Lower lobe of right lung (tissue), 2 donors: Measurements from ENCODE around the gene UIMC1. TPM values are rescaled to one million over a fixed set of nuclear protein-coding genes. Genes with fewer than 3 reads are reported as not detected.

ENCODE experiments used
- ATAC-seq, 2 donors: fragments of 200-7000 bp; cut with Tn5 transposase; one replicate each; pipeline ENCODE4 v1.9.1; 2020 to 2022; ENCODE audit warnings: mild to moderate bottlenecking in 2 of 2, moderate library complexity in 2 of 2
- DNase-seq: peaks from one replicate; pipeline ENCODE4 v3.0.0-alpha.2; 2020
- H3K27ac ChIP-seq: fragments of 200-600 bp; one replicate; pipeline ENCODE4 v1.8.0; 2022
- H3K27me3 ChIP-seq: fragments of 200-600 bp; one replicate; pipeline ENCODE4 v1.8.0; 2022; ENCODE audit warnings: low read depth
- H3K36me3 ChIP-seq: fragments of 200-600 bp; one replicate; pipeline ENCODE4 v1.8.0; 2022; ENCODE audit warnings: mild to moderate bottlenecking
- H3K4me1 ChIP-seq: fragments of 200-600 bp; one replicate; pipeline ENCODE4 v1.8.0; 2022
- H3K4me3 ChIP-seq: fragments of 200-600 bp; one replicate; pipeline ENCODE4 v1.8.0; 2022; ENCODE audit warnings: mild to moderate bottlenecking
- H3K9me3 ChIP-seq: fragments of 200-600 bp; one replicate; pipeline ENCODE4 v1.8.0; 2022
- CTCF ChIP-seq: fragments of 200-600 bp; IDR thresholded peaks from one replicate; pipeline ENCODE4 v1.8.0; 2022; ENCODE audit warnings: antibody characterized with exemption, mild to moderate bottlenecking
- intact Hi-C: fragments of 100-400 bp; cut with DNase I; formaldehyde crosslinking; loops from one replicate; pipeline ENCODE4 v1.11.0; 2022
- total RNA-seq: library from RNA; stranded (reverse); fragmentation: NEBNext Ultra II Directional; extraction: Animal tissue kit (Norgen Biotek cat#: 25700); gene quantifications from one replicate; pipeline ENCODE4 v1.2.1, GENCODE V29; 2021
- donor health status: DM: no; HTN: yes; CAD: no; lungs with severe emphysema.

Gene UIMC1
- total RNA-seq, 1 donor from 2014 or later: 39.1 TPM

DNA sequence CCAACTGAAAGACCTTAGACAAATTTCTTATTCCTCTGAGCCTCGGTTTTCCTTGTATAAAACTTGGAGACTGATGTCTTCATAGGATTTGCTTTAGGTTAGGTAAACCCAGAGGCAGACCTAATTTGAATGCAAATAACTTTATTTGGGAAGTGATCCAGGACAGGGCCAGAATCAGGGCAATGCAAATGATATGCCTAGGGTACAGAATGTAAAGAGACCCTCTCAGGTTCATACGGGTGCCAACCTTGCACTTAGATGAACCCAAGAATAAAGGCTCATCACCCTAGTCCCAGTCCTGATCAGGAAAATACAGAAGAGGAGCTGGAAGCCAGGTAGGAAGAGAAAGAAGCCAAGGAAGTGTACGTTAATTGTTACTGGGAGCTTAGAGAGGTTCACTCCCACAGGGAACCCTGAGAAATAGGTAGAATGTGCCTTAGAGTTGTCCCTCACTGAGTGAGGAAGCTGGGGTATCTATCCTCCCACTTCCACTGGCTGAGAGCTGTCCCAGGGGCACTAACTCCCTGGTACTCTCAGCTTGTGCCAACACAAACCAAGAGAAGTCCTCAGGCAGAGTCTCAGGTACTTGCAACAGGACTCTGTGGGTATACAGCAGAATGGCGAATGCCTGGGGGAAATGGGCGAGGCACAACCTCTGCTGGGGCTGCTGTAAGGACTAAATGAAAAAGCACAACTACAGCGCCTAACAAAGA lies 104.3 kb downstream of the UIMC1 start:
- peaks cover 38% of the 10 kb centered on the region for H3K4me1 ChIP-seq
- H3K27me3 ChIP-seq: no peaks in the 10 kb centered on the region
- ATAC-seq (no peak), DNase-seq (no peak)
- TF ChIP-seq CTCF: no peak
- H3K36me3 ChIP-seq: peaks cover 52% of the 10 kb centered on the region
- H3K27ac ChIP-seq: no peak overlapping the region
- intact Hi-C loops: no loop called here
- no peak overlapping the region for H3K4me3 ChIP-seq
- no peaks in the 10 kb centered on the region for H3K9me3 ChIP-seq

DNA sequence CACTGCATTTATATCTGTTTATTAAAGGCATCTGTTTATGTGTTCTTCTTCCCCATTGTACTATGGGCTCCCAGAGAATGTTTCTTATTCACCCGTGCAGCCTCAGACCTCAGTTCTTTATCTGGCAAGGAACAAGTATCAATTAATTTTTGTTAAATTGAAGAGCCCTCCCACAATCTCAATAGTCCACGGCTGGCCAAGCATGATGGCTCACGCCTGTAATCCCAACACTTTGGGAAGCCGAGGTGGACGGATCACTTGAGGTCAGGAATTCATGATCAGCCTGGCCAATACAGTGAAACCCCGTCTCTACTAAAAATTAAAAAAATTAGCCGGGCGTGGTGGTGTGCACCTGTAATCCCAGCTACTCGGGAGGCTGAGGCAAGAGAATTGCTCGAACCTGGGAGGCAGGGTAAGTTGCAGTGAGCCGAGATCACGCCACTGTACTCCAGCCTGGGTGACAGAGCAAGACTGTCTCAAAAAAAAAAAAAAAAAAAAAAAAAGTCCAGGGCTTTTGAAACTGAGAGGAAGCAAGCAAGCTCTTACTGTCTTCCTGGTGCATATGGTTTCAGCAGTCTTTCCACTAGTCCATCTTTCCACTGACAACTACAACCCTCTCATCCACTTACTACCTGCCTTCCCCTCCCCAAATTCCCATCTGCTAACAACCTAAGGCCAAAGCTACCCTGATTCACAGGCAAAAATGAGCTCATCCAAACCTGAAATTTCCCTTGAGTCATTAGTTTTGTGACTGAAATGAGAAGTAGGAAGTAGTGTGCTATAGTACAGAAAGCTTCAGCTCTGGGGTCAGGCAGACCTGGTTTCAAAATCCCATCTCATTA lies 105.1 kb downstream of the UIMC1 start:
- no peaks in the 10 kb centered on the region for H3K27me3 ChIP-seq
- ATAC-seq: peak in 1 of 2 donors; percentile 39
- no peak for TF ChIP-seq CTCF
- intact Hi-C loops: no loop called here
- H3K36me3 ChIP-seq: peaks cover 45% of the 10 kb centered on the region
- H3K27ac ChIP-seq: no peak overlapping the region
- DNase-seq: no peak
- no peaks in the 10 kb centered on the region for H3K9me3 ChIP-seq
- H3K4me1 ChIP-seq: peaks cover 42% of the 10 kb centered on the region
- H3K4me3 ChIP-seq: no peak overlapping the region

DNA sequence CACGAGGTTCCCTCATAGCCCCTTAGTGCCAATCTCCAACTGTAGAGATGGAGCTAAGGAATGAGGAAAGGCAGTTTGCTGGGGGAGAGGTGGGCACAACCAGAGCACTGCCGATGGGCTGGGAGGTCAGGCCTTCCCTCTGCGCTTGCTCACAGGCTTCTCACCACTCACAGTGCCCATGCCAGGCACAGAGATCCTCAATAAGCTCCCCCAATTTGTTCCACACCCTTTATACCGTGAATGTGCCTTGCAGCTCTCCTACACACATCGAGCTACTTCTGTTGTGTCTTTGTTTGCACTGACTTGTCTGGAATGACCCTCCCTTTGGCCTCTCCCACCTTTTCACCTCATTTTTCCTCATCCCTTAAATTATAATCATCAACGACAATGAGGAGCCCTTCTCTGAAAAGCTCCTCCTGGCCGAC lies 105.8 kb downstream of the UIMC1 start:
- peaks cover 38% of the 10 kb centered on the region for H3K36me3 ChIP-seq
- H3K27me3 ChIP-seq: no peaks in the 10 kb centered on the region
- no peak overlapping the region for H3K27ac ChIP-seq
- no peak for TF ChIP-seq CTCF
- no peaks in the 10 kb centered on the region for H3K9me3 ChIP-seq
- intact Hi-C loops: no loop called here
- no peak for DNase-seq
- ATAC-seq: no peak
- H3K4me1 ChIP-seq: peaks cover 44% of the 10 kb centered on the region
- no peak overlapping the region for H3K4me3 ChIP-seq

DNA sequence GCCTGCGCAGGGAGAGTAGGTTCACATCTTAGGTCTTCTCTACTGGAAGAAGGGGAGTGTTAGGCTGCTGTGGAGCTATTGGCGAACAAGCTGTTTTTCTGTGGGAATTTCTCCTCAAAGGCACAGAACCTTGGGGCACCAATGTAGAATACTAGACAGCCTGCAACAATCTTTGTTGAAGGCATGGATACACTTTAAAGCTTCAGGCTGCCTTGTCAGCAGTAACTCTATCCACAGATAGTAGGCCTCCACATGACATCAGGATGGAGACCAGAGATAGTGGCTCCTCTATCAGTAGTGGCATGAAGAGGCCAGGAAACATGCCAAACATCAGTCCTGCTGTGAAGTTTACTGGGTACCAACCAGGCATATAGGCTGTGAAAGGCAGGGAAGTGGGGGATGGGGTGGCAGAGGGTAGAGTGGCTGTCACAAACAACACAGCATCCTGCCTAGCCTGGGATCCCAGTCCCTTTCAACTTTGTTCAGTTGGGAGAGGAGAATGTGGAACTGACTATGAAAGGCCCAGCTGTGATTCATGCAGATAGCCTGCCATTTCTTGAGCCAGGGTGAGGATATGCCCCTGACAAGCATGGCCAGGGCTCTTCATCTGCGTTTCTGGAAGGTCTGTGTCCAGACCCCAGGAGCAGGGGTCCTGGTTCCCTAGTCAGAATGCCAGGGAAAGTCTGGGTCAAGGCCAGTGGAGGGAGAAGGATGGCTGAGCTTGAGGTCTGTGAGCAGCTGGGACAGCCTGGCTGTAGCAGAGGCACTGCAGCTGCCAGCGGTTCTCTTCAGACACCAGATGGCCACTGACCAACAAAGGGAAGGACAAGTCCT lies 106.4 kb downstream of the UIMC1 start:
- ATAC-seq (no peak), DNase-seq (no peak)
- Histone ChIP-seq H3K27me3 (no peaks in the 10 kb centered on the region), H3K36me3 (peaks cover 31% of the 10 kb centered on the region), H3K27ac (peak overlapping the region; percentile 71), H3K4me3 (no peak overlapping the region), H3K9me3 (no peaks in the 10 kb centered on the region), H3K4me1 (peaks cover 50% of the 10 kb centered on the region)
- intact Hi-C loops: no loop called here
- TF ChIP-seq CTCF: no peak

GRCh38 chr5:176899296-176899891 lies 107.2 kb downstream of the UIMC1 start, which contains the start of gene HK3:
Gene HK3 (minus strand): TSS chr5:176899346. CDS start chr5:176896159, 3,187 bp downstream.
- intact Hi-C loops: no loop called here
- peak; percentile 73 to 74 for ATAC-seq
- Histone ChIP-seq H3K9me3 (no peaks in the 10 kb centered on the region), H3K4me3 (peak within 1 kb of the TSS; percentile 43), H3K36me3 (peaks cover 24% of the 10 kb centered on the region), H3K27me3 (no peaks in the 10 kb centered on the region), H3K4me1 (peaks cover 54% of the 10 kb centered on the region), H3K27ac (peak within 1 kb of the TSS; percentile 71)
- no peak for TF ChIP-seq CTCF
- DNase-seq: no peak
